GM19240 (cell line): ENCODE results near the gene SLC26A1.
"Not testable (repeated sequence)": the region's sequence is repeated elsewhere in the genome, so short reads cannot be mapped to it uniquely, and the experiment has no call there.

Experiments
- DNase-seq: peaks from one replicate; pipeline ENCODE4 v3.0.0; 2011; ENCODE audit warnings: low spot score; ENCODE audit not compliant: insufficient read length

SLC26A1 gene

DNA sequence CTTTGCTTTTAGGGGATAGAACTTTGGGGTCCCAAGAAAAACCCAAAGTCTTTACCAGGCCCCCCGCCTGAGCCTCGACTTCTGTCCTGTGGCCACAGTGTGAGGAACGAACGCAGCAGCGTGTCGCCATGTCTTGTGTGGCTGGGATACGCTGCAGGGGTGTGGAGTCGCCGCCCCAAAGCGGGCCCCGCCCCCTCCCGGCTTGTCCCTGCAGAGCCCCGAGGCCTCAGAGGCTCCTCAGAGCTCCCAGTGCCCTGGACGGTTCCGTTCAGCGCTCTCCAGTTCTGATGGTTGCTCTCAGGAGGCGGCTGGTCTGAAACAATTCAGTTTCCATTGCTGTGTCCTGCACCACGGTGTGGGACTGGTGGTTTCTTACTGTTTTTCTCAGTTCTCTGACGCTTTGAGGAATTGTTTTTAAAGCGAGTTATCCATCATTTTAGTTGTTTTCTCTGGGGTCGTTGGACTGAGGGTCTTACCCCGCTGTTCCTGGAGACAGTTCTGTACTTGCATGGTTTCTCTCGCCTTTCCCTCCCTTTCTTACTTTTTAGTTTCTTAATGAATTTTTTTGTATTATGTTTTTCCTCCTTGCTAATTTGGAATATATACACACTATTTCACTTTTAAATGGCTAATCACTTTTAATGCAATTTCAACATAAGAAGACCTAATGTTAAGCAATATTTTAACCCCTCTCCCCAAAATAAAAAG, 7.9 kb downstream of the SLC26A1 start:
- peak; percentile 66 for DNase-seq

DNA sequence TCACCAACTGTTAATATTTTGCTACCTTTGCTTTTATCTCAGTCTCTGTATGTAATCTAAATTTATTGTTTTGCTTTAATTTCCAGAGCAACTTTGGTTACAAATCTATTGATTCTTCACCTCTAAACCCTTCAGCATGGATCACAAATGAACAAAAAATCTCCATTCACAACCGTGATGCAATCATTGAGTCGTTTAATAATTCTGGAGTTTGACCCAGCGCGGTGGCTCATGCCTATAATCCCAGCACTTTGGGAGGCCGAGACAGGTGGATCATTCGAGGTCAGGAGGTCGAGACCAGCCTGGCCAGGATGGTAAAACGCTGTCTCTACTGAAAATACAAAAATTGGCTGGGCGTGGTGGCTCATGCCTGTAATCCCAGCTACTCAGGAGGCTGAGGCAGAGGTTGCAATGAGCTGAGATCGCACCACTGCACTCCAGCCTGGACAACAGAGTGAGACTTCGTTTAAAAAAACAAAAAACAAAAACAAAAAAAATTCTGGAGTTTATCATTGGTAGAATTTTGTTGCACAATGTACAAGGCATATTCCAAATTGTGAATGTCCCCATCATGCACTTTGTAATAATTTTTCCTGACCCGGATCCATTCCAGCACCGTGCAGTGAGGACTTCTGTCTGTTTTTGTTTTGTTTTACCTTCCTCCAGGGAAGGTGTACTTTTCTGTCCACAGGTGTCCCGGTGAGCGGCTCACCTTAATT, 8.7 kb downstream of the SLC26A1 start:
- DNase-seq: no peak

DNA sequence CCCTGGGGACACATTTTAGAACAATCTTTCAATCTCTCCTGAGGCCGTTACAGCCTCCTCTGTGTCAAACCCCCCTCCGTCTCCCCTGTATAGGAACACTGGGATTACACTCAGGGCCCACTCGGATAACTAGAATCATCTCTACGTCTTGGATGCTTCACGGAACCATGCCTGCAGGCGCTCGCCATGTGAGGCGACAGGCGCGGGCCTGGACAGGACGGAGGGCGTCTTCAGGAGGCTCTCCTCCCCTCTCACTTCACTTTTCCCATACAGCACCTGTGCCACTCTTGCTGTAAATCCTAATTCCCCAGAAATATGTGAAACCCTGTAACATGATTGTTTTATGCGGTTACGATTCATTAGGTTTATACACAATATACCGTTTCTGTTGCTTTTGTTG, 10.4 kb downstream of the SLC26A1 start:
- DNase-seq: no peak

DNA sequence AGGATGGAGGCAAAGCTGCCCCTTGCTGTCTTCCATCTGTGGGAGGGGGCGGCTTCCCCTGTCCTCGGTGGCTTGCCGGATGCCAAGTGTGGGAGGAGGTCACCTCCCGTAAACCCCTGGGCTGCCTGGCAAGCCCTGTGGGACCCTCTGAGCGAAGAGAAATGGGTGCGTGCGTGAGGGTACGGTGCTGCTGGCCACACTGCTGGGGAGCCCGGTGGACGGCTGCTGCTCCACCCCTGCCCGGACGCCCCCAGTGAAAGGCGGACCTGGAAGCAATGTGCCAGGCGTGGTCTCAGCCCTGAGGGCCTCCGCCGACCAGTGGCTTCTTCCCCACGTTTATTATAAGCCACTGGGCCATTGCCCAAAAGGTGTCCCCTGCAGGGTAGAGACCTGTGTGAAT, 10.9 kb downstream of the SLC26A1 start:
- DNase-seq: no peak

DNA sequence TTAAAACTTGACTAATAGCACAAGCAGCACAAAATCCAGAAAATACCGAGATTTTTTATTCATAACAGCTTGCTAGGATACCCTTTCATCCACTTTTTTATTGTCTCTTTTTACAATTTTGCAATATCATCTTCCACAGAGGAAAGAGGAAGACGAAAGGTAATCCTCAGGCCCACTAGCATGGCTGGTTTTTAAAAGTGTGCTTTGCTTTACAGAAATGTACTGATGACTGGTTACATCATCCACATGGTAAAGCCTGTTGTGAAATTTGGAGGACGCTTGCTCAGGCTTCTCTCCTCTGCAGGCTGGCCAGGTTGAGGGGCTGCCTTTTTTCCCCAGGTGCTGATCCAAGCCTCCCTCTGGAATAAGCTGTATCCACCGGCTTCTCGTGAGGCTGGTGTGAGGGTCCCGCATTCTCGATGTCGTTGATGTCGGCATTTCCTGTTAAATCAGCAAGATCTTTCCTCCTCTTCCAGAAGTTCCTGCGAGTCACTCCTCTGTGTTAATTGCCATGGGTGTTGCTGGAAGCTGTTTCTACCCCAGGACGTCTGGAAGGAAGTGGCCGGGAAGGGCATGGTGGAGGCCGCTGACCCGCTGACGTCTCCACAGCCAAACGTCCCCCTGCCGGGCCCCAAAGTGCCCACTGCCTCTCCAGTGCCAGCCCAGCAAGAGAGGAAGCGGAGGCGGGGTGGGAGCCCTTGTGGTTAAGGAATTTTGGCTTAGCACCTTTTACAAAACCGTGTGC, 14.1 kb downstream of the SLC26A1 start:
- DNase-seq: no peak

DNA sequence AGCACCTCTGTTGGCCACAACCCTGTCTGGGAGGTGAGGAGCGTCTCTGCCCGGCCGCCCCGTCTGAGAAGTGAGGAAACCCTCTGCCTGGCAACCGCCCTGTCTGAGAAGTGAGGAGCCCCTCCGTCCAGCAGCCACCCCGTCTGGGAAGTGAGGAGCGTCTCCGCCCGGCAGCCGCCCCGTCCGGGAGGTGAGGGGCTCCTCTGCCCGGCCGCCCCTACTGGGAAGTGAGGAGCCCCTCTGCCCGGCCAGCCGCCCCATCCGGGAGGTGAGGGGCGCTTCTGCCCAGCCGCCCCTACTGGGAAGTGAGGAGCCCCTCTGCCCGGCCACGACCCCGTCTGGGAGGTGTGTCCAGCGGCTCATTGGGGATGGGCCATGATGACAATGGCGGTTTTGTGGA, 17.2 kb downstream of the SLC26A1 start:
- not testable (repeated sequence) for DNase-seq

DNA sequence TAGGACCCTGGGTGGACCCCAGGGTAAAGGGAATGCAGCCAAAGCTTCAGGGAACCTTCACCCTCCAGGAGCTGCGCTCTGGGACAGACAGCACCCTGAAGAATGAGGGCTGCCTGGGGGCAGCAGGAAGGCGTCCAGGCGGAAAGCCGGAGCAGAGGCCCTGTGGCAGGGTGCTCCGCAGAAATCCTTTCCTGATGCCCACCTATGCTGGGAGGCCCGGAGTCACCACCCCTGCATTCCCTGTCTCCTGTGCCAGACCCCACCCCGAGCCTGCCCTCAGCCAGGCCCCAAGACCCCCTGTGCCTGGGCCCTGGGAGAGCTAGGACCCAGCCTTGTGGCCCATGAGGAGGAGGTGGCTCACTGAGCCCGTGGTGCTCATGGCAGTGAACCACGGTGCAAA, 18.5 kb downstream of the SLC26A1 start:
- no peak for DNase-seq

DNA sequence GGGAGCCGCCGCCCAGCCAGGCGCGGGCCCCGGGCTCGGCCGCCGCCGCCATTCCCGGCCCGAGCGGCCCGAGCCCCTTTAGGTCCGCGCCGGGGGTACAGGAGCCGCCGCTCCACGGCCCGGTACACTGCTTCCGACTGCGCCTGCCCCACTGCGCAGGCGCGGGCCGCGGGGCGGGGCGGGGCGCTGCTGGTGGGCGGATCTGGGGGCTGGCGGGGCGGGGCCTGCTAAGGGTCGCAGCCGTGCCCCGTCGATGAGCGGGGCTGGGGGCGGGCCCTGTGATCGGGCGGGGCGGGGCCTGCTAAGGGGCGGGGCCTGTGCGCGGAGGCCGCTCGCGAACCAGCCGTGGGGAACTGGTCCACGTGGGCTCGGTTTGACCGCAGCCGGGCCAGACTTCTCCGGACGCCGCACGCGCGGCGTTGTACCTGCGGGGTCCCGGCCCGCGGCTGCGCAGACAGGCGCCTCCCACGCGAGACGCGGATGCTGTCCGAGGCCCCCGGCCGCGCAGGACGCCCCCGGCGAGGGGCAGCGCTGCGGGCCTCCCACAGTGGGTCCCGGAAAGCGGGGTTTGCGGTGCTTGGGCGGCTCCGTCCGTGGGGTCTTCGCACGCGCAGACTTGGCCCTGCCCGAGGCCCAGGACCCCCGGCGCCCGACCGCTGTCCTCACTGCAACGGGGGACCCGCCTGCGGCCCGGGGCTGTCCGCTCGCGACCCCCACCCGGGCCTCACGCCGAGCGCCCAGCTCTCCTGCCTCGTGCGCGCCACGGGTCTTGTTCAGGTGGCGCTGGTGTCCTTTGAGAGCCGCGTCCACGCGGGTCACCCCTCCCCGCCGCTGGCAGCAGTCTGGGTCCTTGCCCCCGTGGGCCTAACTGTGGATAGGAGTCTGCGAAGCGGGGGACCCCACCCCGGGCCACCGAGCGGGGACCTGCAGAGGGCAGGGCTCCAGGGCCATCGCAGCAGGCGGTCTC, 19.5 kb downstream of the SLC26A1 start, which contains the start of gene DGKQ:
TSS of gene DGKQ (minus strand) at position 139 of the 967 bp plus-strand sequence. CDS start at position 52, 87 bp downstream.
- peak; percentile 99 for DNase-seq

DNA sequence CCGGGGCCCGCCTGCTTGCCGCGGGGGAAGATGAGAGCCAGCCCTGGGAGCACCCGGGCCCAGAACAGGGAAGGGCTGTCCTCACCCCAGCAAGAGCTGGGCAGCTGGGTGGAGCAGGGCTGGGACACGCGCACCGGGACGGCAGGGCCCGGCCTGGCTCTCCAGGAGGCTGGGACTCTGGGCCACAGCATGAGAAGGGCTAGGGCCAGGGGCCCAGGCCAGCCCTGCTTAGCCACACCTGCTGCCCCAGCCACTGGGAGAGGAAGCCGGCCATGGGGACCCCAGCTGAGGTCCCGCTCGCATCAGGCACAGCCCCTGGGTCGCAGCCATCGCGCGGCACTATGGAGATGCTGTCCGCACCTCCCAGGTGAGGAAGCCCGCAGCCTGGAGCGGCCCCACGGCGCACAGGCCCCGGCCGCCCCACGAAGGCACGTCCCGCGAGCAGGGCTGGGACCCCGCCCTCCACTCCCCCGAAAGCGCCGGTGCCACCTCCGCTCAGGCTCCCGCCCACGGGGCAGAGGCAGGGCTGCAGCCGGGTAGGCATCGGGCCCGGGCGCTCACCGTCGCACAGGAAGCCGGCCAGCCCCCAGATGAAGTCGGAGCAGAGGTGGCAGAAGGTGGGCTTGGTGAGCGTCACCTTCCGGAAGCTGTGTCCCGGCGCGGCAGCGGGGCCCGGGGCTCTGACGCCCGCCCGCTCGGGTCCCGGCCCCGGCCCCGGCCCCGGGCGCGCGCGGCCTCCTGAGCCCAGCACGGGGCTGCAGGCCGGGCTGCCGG, 20.4 kb downstream of the SLC26A1 start:
- peak; percentile 65 for DNase-seq

DNA sequence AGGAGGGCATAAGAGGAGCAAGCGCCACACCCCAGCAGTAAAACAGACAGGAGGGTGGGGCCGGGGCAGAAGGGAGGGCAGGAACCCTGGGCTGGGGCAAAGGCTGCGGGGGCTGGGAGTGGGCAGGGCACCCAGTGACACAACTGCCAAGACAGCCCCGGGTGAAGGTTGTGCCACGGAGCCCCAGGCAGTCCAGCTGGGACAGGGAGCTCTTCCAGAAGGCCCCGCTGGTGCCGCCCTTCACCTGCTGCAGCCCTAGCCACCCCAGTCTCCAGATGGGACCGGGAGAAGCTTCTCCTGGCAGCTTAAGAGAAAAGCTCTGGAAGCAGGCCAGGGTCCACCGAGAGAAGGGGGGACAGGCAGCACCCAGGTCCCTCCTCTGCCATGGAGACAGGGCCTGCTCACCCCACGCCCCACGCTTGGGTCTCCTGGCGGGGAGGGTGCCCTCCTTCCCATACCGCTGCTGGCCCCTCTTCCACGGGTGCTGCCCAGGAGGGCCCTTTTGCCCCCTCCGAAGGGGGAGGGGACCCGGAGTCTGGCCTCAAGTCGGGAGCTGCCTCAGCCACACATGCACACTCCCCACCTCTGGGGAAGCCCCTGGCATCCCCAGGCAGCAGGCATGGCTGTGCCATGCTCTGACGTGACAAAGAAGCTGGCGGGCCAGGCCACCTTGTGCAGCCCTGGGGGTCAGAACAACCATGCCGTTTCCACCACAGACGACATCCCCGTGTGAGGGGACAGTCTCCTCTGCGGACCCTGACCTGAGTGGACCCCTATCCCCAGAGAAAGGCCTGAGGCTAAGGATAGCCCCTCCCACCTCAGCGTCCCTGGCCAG, 21.3 kb downstream of the SLC26A1 start:
- no peak for DNase-seq

DNA sequence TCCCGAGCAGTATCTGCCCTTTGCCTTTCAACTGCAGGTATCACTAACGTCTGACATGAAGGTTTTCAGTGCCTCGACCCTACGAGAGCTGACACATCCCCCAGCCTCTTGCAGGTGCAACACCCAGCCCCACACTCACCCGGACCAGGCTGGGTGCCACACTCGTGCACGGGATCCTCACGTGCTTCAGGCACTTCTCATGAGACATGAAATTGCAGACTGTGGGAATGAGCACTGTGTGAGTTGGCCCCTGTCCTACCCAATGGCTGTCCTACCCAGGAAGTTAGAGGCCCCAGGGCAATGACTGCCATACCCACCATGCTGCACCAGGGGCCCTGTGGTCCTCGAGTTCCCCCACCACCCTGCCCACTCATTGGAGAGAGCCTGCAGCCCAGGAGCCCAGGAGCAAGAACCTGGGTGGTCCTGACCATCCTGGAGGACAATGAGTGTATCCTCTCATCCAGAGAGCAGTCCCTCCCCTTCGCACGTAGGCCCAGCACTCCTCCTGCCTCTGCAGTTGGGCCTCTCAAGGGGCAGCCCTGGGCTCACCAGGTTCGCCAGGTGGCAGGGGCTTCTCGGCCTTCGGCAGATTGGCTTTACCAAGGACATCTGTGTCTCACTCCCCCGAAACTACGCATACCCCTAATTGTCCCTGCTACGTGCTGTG, 22.2 kb downstream of the SLC26A1 start:
- no peak for DNase-seq

DNA sequence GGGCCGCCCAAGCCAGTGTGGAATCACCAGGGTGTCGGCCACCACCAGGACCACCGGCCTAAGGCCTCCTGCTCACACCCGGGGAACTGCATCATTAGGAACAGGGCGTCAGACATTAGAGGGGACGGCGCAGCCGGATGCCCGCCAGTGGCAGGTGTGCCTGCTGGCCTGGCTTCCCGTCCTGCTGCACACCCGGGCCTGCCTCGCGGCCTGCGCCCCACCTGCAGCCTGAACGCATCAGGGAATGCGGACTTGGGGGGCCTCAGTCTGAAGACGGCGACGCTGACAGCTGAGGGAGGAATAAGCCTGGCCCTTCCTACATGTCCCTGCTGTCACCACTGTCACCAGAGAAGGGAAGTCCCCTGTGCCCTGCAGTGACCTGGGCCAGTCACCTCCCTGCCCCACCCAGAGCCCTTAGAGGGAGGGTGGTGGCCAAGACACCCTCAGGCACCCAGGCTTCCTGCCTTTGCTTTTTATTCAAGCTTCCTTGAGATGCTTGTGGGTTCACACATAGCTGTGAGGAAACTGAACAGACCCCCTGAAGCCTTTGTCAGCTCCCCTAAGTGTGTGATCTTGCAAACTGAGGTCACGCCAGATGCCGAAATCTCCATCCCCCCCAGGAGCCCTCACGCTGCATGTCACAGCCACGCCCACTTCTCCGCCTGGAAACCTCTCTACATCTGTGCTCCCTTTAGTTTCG, 23.0 kb downstream of the SLC26A1 start:
- DNase-seq: no peak

DNA sequence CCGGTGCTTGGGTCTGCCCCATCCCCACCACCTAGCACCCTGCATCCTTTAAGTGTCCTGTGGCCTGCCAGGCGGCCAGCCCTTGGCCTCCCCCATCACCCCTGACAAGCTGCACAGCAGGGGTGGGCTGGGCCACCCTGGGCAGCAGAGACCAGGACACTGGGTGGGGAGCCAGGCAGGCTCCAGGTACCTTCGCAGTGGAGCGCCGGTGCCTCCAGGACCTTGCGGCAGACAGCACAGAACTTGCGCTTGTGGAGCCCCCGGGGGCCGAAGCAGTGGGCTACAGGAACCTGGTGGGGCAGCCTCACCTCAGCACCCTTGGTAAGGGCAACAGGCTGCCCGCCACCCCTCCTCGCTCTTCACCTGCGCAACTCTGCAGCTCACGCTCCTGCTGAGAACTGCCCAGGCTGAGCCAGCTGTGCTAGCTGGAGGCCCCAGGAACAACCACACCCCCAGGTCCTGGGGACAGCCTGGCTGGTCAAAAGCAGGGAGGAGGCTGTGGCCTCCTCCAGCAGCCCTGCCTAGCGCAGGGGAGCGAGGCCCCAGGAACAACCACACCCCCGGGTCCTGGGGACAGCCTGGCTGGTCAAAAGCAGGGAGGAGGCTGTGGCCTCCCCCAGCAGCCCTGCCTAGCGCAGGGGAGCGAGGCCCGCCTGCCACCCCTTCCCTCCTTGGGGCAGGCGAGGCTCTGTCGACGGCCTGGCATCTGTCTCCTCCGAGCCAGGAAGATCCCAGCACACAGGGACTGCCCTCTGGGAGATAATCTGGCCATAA, 24.4 kb downstream of the SLC26A1 start:
- no peak for DNase-seq

DNA sequence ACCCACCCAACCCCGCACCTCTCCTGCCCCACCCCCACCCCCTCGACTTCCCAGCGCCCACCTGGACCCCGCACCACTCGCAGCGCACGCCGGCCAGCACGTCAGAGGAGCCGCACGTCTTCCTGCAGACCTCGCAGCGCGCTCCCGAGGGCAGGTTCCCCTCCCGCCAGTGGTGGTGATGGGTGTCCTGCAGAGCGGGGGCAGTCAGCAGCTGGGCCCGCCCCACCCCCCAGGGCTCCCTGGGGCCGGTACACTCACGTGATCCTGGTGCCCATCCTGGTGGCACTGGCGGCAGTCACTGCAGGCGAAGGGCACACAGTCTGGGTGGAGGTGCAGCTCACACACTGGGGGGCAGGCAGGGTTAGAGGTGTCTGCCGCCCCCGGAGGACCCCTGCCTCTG, 25.0 kb downstream of the SLC26A1 start:
- no peak for DNase-seq

DNA sequence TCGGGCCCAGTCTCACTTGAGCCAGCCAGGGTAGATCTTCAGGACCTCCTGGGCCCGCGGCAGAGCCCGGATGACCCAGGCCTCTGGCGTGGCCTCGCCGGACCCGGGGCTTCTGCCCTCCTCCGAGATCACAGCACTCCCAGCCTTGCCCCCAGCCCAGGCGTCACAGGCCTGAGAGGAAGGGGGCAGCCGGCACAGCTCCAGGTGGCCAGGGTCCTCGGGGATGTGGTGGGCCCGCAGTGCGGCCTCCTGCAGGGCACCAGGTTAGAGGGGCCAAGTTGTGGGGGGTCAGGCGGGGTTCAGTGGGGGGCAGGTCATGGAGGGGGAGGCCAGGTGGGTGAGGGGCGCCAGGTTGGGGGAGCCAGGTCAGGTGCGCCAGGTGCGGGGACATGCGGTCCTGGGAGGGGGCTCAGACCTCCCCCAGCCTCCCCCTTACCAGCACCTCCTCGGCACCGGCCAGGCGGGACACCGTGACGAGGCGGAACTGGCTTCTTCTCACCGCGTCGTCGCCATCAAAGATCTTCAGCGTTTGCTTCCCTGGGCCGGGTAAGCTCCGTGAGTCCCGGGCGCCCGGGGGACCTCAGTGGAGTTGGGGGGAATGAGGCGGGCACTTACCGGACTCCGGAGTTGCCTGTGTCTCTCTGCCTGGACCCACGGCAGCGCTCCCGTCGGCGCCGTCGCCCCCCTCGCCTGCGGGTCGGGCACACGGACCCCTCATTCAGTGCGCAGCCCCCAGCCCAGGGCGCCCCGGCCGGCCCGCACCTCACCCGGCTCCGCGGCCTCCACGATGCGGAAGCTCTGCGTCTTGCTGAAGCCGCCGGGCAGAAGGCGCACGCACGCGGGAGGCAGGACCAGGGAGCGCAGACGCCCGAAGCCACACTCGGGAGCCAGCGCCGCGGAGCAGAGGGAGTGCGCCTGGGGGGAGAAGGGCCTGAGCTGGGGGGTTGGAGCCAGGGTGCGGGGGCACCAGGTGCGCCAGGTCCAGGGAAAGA, 25.8 kb downstream of the SLC26A1 start:
- no peak for DNase-seq
